A549 treated with Mapracorat at 1 μM for 4 hours (cell line): ENCODE measurements around the gene GPNMB. TPM values are rescaled to one million over a fixed set of nuclear protein-coding genes. Genes with fewer than 3 reads are reported as not detected.

Experiments
- total RNA-seq: library from RNA; stranded (reverse); fragments of 200-300 nt; extraction: Qiagen RNA extraction; gene quantifications from 5 replicates; pipeline ENCODE4 v1.2.3, GENCODE V29; 2022

The GPNMB gene
- total RNA-seq, result 2.5 to 4.2 TPM (median 2.8 TPM) in 5 replicates

DNA sequence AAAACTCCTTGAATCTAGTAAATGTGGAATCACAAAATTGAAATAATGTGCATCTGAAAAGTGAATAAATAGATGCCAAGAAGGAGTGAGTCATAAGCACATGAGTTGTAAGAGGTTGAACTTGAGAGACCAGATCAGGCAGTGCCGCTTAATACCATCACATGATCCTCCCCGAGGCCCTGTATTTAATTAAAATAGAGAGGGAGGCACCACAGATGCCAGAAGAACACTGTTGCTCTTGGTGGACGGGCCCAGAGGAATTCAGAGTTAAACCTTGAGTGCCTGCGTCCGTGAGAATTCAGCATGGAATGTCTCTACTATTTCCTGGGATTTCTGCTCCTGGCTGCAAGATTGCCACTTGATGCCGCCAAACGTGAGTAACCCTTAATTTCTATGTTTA is at the start of gene GPNMB:
GPNMB (plus strand) TSS at position 221 of the 400 bp plus-strand sequence; CDS start at position 304, 83 bp downstream.

DNA sequence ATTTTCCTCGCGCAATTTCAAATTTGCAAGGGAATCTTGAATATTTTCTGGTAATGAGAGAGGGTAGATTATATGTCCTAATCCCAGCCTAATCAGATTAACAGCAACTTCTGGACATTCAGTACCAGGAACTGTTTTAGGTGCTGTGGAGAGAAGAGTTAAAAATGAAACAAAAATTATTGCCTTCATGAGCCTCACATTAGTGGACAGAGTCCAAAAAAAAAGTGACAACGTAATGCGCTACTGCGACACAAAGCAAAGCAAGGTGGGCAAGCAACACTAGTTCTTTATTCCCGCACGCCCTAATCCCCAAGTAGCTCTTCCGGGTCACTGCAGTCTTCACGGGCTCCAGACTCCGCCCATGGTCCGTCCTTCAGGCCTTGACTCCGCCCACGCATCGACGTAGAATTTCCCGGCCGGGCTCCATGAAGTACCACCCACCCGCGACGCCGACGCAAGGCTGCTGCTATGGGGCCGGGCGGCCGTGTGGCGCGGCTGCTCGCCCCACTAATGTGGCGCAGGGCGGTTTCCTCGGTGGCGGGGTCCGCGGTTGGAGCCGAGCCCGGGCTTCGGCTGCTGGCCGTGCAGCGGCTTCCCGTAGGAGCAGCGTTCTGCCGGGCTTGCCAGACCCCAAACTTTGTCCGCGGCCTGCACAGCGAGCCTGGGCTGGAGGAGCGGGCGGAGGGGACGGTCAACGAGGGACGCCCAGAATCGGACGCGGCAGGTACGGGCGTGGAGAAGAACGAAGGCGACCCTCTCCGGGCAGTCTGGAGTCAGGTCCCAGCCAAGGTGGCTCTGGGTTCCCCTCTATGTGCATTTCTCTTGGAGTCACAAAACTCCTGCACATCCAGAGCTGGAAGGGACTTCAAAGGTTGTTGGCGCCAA is 52.6 kb downstream of the GPNMB start, which contains the start of gene MALSU1:
MALSU1 (plus strand) TSS at position 455 of the 885 bp plus-strand sequence; CDS start at position 469, 14 bp downstream.

Other genes with a start within 250 kb of the GPNMB start
- gene HYCC1, start 232.6 kb upstream of the GPNMB start, total RNA-seq, result 15.6 to 23.4 TPM (median 20.0 TPM) in 5 replicates
- gene KLHL7, start 141.0 kb upstream of the GPNMB start, total RNA-seq, result 20.9 to 24.8 TPM (median 23.4 TPM) in 5 replicates
- 23.0 to 30.1 TPM (median 28.3 TPM) in 5 replicates for gene NUP42, start 64.7 kb upstream of the GPNMB start, total RNA-seq
- 70.9 to 93.1 TPM (median 88.7 TPM) in 5 replicates for gene MALSU1, start 52.6 kb downstream of the GPNMB start, total RNA-seq
- gene IGF2BP3, start 223.7 kb downstream of the GPNMB start, total RNA-seq, result 21.3 to 32.5 TPM (median 29.1 TPM) in 5 replicates